PC-3 (cell line): Measurements from ENCODE around the gene TUBB.

ENCODE experiments used
- CTCF ChIP-seq: fragments of 300-600 bp; sonication (generic); conservative IDR thresholded peaks from 2 replicates; pipeline ENCODE4 v1.5.1; 2017; ENCODE audit warnings: antibody characterized with exemption, low read depth, mild to moderate bottlenecking, low read length
- EZH2 ChIP-seq: fragments of 300-600 bp; sonication (generic); IDR thresholded peaks from one replicate; pipeline ENCODE4 v1.6.1; 2017; ENCODE audit warnings: antibody characterized with exemption, mild to moderate bottlenecking, low read length; ENCODE audit not compliant: unreplicated experiment

- TF ChIP-seq CTCF: no peak
- no peak for TF ChIP-seq EZH2
These were observed 16.3 kb upstream of the TUBB start for GRCh38 chr6:30703821-30704220.
